GM19397 (cell line): ENCODE measurements around the gene KIAA1671.

Experiments
- ATAC-seq: cut with Tn5 transposase; IDR thresholded peaks from one replicate; pipeline ENCODE4 v1.9.1; 2021; ENCODE audit warnings: mild to moderate bottlenecking, moderate library complexity; ENCODE audit not compliant: unreplicated experiment

The KIAA1671 gene

DNA sequence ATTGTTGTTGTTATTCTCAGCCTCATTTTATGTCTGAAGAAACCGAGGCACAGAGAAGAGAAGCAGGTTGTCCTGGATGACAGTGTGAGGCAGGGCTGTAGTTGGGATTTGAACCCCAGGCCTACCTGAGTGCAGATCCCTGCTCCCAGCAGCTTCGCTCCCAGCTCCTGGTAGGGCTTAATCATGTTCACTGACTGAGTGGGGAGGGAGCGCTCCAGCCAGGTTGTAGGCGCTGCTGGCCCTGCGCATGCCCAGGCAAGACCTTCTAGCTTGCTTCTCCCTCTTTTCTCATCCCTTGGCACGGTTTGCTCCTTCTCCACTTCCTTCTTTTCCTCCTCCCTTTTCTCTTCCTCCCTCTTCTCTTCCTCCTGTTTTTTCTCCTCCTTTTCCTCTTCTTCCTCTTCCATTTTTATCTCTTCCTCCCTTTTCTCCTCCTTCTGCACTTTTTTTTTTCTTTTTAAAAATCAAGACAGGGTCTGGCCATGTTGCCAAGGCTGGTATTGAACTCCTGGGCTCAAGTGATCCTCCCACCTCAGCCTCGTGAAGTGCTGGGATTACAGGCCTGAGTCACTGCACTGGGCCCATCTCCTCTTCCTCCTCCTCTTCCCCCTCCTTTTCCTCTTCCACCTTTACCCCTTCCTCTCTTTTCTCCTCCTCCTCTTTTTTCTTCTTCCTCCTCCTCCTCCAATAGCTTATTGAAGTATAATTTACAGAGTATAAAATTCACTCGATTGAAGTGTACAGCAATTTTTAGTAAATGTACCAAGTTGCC, 109.3 kb downstream of the KIAA1671 start:
- no peak for ATAC-seq

GRCh38 chr22:25062386-25063085, 110.0 kb downstream of the KIAA1671 start:
- no peak for ATAC-seq

DNA sequence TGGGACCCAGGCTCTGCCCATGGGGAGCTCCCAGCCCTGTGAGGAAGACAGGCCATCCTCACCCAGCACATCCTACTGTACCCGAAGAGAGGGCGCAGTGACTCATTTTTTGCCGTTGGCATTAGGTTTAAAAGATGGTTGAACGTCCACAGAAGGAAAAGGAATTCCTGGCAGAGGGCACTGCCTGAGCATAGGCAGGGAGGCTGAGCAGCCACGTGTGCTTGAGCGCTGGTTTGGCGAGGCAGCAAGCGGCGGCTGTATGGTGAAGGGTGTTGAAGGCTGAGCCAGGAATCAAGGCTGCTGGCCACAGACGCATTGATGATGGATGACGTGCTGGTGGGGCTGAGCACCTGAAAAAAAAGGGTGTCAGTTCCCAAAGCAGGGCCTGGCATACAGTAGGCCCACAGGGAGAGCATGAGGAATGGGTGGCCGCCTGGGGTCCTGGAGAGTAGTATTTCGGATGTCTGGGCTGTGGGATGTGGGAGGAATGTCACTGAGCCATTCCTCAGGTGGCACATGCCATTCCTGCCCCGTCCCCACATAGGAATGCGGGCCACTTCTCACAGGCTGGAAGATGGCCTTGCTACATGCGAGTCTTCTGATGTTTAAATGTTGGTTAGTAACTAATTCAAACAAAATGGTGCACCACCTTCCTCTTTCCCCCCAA, 112.5 kb downstream of the KIAA1671 start:
- ATAC-seq = no peak

DNA sequence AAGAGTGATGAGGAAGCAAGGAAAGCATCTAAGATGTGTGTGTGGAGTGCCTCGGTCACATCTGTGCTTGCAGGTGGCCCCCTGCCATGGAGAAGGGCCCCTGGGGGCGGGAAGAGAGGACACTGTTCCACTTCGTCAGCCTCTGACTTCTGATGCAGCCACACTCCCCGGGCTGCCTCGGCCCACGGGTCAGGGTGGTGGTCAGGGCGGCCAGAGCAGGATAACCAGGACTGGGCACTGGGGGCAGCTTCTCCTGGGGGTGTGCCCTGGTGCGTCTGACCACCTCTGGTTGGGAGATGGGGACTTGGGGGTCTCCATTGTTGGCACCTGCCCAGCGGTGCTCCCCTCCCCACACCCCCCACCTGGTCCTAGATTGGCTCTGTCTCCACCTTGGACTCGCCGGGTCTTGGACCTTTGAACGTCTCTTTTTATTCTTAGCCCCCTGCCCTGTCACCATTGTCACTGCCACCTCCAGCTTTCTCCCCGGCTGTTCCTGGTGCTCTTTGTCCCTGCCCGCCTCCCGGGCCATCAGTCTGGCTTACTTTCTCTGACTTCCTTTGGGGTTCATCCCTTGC, 114.4 kb downstream of the KIAA1671 start:
- no peak for ATAC-seq

- no peak for ATAC-seq
Observed at GRCh38 chr22:25067851-25068421, 115.4 kb downstream of the KIAA1671 start.

DNA sequence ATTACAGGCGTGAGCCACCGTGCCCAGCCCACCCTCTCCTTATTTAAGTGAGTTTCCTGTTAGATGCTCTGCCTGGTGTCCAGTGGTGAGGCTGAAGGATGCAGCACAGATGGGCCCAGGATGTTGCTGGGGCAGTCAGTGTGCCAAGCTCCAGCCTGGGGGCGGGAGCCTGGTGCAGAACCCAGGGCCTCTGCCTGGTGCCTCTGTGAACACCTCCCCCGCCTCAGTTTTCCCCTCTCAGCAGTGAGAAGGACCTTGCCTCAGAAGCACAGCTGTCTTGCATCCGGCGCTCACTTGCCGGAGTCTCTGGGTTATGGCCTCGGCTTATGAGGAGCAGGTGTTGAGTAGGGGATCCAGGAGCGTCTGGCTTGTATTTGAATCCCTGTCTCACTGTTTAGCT, 116.2 kb downstream of the KIAA1671 start:
- no peak for ATAC-seq

GRCh38 chr22:25069426-25069757, 116.9 kb downstream of the KIAA1671 start:
- no peak for ATAC-seq

DNA sequence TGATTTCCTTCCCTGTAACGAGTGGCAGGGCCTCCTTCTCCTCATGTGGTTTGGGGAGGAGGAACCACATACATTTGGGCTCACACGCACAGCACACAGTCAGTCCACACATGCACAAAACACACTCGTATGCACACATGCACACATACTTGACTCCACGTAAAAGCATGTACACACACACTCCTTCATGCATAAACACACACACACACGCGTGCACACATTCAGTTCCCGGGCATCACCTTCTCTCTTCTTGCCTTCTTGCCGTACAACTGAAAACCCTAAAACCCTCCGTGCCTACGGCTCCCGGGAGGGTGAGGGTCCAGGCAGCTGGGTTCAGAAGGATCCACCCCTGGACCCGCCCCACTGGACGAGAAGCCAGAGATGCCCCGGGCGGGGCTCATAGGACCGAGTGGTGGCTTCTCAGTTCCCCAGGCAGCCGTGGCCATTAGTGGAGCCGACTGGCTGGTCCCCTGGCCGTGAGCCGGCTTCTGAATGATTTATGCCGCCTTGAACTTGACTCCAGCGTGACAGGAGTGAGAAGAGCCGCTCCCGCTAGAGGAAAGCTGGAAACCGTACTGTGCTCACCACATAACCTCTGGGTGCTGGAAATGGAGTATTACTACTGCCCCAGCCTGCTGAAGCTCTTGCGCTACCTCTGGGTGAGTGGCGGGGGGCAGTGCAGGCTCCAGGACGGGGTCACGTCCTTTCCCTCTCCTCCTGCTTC, 117.4 kb downstream of the KIAA1671 start:
- no peak for ATAC-seq

- no peak for ATAC-seq
Observed at GRCh38 chr22:25070956-25071355, 118.4 kb downstream of the KIAA1671 start.

- no peak for ATAC-seq
Observed at GRCh38 chr22:25071720-25072119, 119.2 kb downstream of the KIAA1671 start.

- ATAC-seq = no peak
Observed at GRCh38 chr22:25072406-25072805, 119.9 kb downstream of the KIAA1671 start.

DNA sequence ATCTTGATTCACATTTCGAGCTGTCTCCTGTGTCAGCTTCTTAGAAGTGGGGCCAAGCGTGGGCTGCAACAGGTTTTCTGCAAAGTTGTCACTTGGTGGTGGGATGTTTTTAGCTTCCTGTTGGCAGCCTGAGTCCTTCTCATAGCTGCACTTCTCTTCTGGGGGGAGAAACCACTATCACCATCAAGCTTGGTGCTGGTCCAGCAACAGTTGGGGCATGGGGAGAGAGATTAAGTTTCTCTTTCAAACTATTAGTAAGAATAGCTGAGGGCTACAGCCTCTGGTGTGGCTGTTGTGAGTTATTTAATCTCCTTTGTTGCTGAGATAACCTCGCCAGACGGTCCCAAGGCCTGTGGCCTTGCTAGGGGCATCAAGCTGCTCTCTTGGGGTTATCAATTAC, 123.8 kb downstream of the KIAA1671 start:
- no peak for ATAC-seq

GRCh38 chr22:25077056-25077455, 124.5 kb downstream of the KIAA1671 start:
- ATAC-seq = no peak

DNA sequence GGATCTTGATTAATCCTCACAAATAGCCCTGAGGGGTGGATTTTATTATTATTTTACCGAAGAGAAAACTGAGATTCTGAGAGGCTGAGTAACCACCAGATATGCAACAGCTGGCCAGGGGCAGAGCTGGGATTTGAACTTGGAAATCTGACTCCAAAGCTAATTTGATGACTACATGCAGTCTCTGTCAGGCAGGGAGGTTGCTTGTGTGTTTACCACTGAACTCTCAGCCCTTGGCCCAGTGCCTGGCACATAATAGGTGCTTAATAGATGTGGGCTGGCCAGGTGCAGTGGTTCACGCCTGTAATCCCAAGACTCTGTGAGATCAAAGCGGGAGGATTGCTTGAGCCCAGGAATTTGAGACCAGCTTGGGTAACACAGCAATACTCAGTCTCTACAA, 125.4 kb downstream of the KIAA1671 start:
- ATAC-seq = no peak

DNA sequence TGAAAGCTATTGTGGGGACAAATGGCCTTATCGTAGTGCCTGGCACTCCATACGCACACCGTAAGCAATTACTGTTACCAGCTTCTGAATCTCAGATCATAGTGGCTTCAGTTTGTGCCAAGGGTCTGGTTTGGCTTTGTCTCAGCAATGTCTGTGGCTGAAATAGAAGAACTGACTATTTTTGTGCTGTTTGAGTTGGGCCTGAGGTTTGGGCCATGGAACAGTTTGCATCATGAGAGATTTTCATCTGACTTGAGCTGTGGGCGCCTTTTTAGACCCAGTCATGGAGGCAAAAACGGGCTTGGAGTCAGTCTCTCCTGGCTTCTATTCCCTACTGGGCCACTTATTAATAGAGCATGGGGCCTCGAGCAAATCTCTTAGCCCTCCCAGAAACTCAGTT, 126.1 kb downstream of the KIAA1671 start:
- ATAC-seq = no peak

- no peak for ATAC-seq
Observed at GRCh38 chr22:25080855-25081254, 128.3 kb downstream of the KIAA1671 start.

DNA sequence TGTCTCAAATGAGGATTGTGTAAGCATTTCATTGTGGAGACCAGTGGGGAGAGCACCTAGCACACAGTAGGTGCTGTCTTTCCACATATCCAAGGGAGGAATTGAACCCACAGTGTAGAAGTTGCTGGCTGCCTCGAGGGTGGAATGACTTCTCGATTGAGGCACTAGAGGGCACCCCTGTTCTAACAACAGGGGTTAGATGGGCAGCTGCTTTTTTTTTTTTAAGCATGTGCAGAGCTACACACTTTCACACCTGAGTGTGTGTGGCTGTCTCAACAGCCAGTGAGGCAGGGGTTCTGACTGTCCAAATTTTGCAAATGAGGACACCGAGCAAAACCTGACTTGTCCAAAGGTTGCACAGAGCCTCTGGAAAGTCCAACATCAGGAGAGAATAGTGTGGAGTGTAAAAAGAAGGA, 128.9 kb downstream of the KIAA1671 start:
- no peak for ATAC-seq

DNA sequence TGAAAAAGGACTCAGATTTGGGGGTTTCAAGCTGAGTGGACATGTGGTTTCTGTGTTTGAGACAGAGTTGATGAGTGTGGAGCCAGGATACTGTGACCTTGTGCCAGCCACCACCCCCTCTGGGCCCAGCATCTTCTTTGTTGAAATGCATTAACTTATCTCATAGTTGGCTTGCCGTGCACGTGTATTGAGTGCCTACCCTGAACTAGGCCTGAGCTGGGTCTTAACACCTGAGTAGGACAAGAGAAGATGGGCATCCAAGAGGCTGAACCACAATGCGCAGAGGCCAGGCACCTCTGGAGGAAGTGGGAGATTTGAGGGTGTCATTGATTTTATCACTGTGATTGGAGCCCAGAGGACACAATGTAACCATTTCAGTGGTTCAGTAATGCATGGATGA, 129.6 kb downstream of the KIAA1671 start:
- ATAC-seq = no peak

DNA sequence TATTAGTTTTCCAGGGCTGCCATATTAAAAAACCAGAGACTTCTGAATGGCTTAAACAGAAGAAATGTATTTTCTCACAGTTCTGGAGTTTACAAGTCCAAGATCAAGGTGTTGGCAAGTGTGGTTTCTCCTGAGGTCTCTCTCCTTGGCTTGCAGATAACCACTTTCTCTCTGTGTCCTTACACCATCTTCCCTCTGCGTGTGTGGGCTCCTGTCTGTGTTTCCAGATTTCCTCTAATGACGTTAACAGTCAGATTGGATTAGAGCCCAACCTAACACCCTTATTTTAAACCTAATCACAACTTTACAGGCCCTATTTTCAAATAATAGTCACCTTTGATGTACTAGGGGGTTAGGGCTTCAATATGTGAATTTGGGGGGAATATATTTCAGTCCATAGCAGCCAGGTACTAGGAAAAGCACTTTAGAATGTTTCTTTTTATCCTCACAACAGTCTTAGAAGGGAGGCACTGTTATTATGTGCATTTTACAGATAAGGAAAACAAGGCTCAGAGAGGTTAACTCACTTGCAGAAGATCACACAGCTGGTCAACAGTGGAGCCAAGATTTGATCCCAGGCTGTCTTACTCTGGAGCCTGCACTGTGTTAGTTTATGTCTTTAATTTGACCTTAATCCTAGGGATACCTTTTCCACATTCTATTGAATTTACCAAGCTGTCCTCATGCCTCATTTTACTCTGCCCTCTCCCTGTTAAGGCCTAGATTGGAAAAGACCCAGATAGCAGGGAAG, 130.7 kb downstream of the KIAA1671 start:
- no peak for ATAC-seq

DNA sequence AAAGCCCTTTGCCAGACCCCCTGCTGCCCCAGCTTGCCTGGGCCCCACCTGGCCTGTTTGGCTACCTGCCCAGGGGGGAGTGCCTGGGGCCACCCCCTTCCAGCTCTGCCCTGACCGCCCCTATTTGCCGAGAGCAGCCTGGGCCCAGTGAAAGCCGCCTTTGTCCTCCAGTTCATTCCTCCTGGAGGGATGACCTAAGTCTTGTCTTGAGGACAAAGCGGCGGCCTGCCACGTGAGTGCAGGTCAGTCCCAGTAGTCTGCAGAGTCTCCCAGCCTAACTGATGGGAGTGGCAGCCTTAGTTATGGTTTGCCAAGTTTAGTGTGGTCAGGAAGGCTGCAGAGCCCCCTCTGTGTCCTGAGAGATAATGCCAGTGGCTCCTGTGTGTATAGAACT, 131.3 kb downstream of the KIAA1671 start:
- no peak for ATAC-seq
